ENCODE measurements around the gene RBM33. TPM values are rescaled to one million over a fixed set of nuclear protein-coding genes. Genes with fewer than 3 reads are reported as not detected.

RBM33 gene
- total RNA-seq, 4 donors from 2014 or later = 20.6 to 85.1 (median 38.4) TPM

DNA sequence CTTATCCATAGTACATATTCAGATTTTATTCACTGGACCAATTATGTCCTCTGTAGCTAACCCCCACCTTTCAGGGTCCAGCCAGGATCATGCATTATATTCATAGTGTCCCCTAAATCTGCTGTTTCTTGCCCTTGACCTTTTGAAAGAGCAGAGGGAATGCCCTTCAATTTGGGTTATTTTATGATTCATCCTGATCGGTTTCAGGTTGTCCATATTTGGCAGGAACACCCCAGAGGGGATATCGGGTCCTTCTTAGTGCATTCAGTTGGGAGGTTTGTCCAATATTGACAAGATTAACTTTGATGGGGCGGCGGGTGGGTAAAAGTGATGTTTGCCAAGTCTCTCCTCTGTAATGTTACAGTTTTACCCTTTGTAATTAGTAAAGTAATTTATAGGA, 106.9 kb downstream of the RBM33 start:
- Histone ChIP-seq H3K4me1 (peaks cover 4 to 5% of the 10 kb centered on the region in 2 donors), H3K27me3 (no peaks in the 10 kb centered on the region), H3K36me3 (no peaks in the 10 kb centered on the region), H3K27ac (no peak overlapping the region), H3K9me3 (no peaks in the 10 kb centered on the region), H3K4me3 (no peak overlapping the region)
- no peak for DNase-seq
- no peak for TF ChIP-seq CTCF (IDR thresholded peaks at IDR 0.05)
- no peak for TF ChIP-seq POLR2A (IDR thresholded peaks at IDR 0.05)
- intact Hi-C loops (cut with DNase I; ENCODE audit: low total_unique reads) = no loop called here

- DNase-seq = no peak
- Histone ChIP-seq H3K27me3 (no peaks in the 10 kb centered on the region), H3K36me3 (no peaks in the 10 kb centered on the region), H3K27ac (no peak overlapping the region), H3K4me3 (no peak overlapping the region), H3K4me1 (peaks cover 2 to 4% of the 10 kb centered on the region in 2 donors), H3K9me3 (no peaks in the 10 kb centered on the region)
- TF ChIP-seq CTCF (IDR thresholded peaks at IDR 0.05) (no peak), POLR2A (IDR thresholded peaks at IDR 0.05) (no peak)
- intact Hi-C loops (cut with DNase I; ENCODE audit: low total_unique reads) = no loop called here
Measured at GRCh38 chr7:155752756-155753445, 108.4 kb downstream of the RBM33 start.

DNA sequence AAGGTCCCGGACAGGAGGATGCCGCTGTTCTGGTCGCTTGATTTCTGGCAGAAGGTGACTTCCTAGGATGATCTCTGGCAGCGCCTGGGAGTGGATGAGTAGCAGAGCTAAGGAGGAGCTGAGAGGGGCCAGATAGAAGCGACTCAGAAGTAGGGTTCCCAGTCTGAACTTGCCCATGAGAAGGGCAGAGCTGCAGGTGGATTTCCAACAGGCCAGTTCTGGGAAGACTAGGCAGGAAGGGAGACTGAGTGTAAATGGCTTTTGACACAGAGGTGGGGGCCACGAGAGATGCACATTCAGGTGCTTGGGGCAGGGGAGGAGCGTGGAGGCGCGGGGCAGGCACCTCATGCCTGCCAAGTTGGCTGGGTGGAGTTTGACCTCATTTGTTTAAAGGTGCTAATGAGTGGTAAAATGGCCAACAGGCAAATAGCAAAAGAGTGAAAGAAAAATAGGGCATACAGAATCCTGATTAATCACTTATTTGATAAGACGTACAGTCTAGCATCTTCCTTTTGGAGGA, 109.0 kb downstream of the RBM33 start:
- Histone ChIP-seq H3K27me3 (no peaks in the 10 kb centered on the region), H3K27ac (no peak overlapping the region), H3K36me3 (no peaks in the 10 kb centered on the region), H3K4me1 (peaks cover 0 to 4% of the 10 kb centered on the region in 2 donors), H3K4me3 (no peak overlapping the region), H3K9me3 (no peaks in the 10 kb centered on the region)
- intact Hi-C loops (cut with DNase I; ENCODE audit: low total_unique reads) = no loop called here
- DNase-seq = no peak
- TF ChIP-seq POLR2A (IDR thresholded peaks at IDR 0.05) = no peak
- TF ChIP-seq CTCF (IDR thresholded peaks at IDR 0.05) = no peak

DNA sequence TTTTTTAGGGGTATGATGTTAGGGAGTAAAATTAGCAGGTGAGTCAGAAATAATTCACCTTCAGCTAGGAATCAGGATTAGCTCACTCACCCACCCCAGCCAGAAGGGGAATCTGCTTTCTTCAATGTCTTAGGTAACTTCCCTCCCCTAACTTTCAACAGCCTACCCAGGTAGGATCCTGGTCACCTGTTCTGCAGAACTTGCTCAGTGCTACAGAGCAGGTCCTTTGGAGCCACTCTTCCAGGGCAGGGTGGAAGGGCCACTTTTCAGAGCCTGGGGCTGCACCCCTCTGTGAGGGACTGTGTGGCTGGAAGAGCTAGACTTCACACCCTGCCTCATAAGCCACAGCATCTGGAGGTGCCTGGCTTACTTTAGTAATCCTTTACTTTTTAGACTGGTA, 109.7 kb downstream of the RBM33 start:
- intact Hi-C loops (cut with DNase I; ENCODE audit: low total_unique reads) = no loop called here
- Histone ChIP-seq H3K27me3 (no peaks in the 10 kb centered on the region), H3K4me3 (no peak overlapping the region), H3K4me1 (peaks cover 0 to 4% of the 10 kb centered on the region in 2 donors), H3K27ac (peak overlapping the region in 1 of 2 donors; percentile 23), H3K36me3 (no peaks in the 10 kb centered on the region), H3K9me3 (no peaks in the 10 kb centered on the region)
- no peak for TF ChIP-seq CTCF (IDR thresholded peaks at IDR 0.05)
- no peak for TF ChIP-seq POLR2A (IDR thresholded peaks at IDR 0.05)
- DNase-seq = no peak

DNA sequence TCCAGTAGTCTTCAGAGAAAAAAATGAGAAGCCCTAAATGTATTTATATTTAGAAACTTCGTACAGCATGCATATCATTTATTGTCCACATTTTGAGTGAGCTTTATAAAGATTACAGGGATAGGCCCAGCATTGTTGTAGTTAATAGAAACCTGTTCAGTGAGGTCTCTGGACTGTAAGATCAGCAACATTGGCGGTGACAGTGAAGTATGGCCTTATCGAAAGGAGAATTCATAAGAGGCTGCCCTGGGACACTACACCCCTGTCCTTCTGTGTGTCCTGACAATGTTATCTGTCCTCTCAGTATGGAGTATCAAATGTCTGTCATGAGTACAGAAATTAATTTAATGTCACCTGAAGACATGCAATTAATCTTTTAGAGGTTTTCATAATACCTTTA, 110.6 kb downstream of the RBM33 start:
- Histone ChIP-seq H3K4me1 (peaks cover 0 to 4% of the 10 kb centered on the region in 2 donors), H3K36me3 (no peaks in the 10 kb centered on the region), H3K9me3 (no peaks in the 10 kb centered on the region), H3K27me3 (no peaks in the 10 kb centered on the region), H3K4me3 (no peak overlapping the region), H3K27ac (no peak overlapping the region)
- DNase-seq = no peak
- intact Hi-C loops (cut with DNase I; ENCODE audit: low total_unique reads) = no loop called here
- TF ChIP-seq POLR2A (IDR thresholded peaks at IDR 0.05) = no peak
- no peak for TF ChIP-seq CTCF (IDR thresholded peaks at IDR 0.05)
